ENCODE measurements around the gene MOK.

The MOK gene

DNA sequence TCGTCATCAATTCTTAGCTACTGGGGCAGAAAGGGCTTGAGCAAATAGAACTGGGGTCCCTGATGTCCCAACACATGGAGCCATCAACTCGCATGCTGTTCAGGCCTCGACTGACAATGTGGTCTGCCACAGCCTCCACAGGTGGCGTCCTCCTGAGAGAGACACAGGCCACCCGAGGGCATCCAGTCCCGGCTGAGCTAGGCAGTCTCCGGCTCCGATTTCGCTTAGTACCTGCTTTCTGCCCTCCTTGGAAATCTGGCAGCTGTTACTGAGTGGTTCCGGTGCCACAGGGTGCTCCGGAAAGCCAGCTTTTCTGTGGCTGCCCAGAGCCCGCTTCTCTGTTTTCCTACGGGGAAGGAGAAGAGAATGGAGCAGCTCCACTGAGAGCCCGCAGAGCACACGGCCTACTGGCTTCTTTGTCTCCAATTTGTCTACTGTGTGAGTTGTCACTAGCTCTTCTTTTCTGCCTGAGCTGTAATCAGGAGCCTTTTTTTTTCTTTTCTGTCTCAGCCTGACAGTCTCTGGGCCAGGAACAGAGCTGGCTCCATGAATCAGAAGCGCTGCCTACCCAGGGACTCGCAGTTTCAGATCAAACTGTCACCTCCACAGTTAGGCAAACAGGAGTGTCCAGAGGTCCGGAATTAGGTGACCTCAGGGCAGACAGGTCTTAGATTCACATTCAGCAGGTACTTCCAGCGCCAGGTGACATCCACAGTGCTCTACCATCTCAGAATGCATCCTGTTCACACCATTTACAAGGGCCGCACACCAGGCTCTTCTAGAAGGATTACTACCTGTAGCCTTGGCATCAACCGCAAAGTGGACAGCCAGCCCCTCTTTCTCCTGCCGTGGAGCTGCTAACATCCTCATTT lies 73.3 kb downstream of the MOK start:
- Histone ChIP-seq H3K4me1 (ENCODE audit: control insufficient read depth in 1 of 2, insufficient read depth in 2 of 2, low read length in 2 of 2) (no peaks in the 10 kb centered on the region), H4K12ac (ENCODE audit: low read depth, low read length) (no peak overlapping the region), H2BK12ac (ENCODE audit: low read length) (no peak overlapping the region), H2AFZ (ENCODE audit: insufficient read depth, low read length, poor library complexity) (no peak overlapping the region), H3K79me2 (ENCODE audit: control insufficient read depth, insufficient read depth, low read length, poor library complexity) (no peaks in the 10 kb centered on the region), H3K23ac (ENCODE audit: low read length) (no peak overlapping the region), H2AK5ac (ENCODE audit: low read length) (no peak overlapping the region), H3K27me3 (ENCODE audit: insufficient read depth, low read length) (no peaks in the 10 kb centered on the region), H3K4me2 (ENCODE audit: low read length) (no peak overlapping the region), H3K14ac (ENCODE audit: low read length) (no peak overlapping the region), H3K27ac (ENCODE audit: low read depth, low read length) (no peak overlapping the region), H3K9ac (ENCODE audit: low read length) (no peak overlapping the region), H3K36me3 (ENCODE audit: control insufficient read depth in 1 of 2, insufficient read depth in 2 of 2, low read length in 2 of 2) (no peaks in the 10 kb centered on the region), H3K18ac (ENCODE audit: low read length) (no peak overlapping the region), H3K4ac (ENCODE audit: low read depth, low read length) (no peak overlapping the region), H3K9me3 (ENCODE audit: insufficient read depth, low read depth, low read length) (peaks cover 1% of the 10 kb centered on the region), H2BK120ac (ENCODE audit: insufficient read depth, low read length, poor library complexity) (no peak overlapping the region), H3K4me3 (ENCODE audit: low read depth, low read length) (no peak overlapping the region), H4K8ac (ENCODE audit: low read depth, low read length) (no peak overlapping the region), H3K79me1 (ENCODE audit: low read length) (no peaks in the 10 kb centered on the region), H2BK5ac (ENCODE audit: low read depth, low read length, poor library complexity) (no peak overlapping the region), H4K91ac (ENCODE audit: low read depth, low read length) (no peak overlapping the region)
- whole genome bisulfite sequencing (ENCODE audit: extremely low coverage, insufficient coverage, insufficient read length): no CpG with 5 or more reads among the region's 22 CpGs
- DNase-seq: no peak

GRCh38 chr14:102230481-102231210 lies 74.3 kb downstream of the MOK start:
- H3K9ac ChIP-seq (ENCODE audit: low read length): no peak overlapping the region
- no peaks in the 10 kb centered on the region for H3K4me1 ChIP-seq (ENCODE audit: control insufficient read depth in 1 of 2, insufficient read depth in 2 of 2, low read length in 2 of 2)
- no peak overlapping the region for H3K4ac ChIP-seq (ENCODE audit: low read depth, low read length)
- DNase-seq: no peak
- H3K4me3 ChIP-seq (ENCODE audit: low read depth, low read length): no peak overlapping the region
- no peak overlapping the region for H3K18ac ChIP-seq (ENCODE audit: low read length)
- no peaks in the 10 kb centered on the region for H3K79me1 ChIP-seq (ENCODE audit: low read length)
- no peaks in the 10 kb centered on the region for H3K36me3 ChIP-seq (ENCODE audit: control insufficient read depth in 1 of 2, insufficient read depth in 2 of 2, low read length in 2 of 2)
- no peak overlapping the region for H2BK5ac ChIP-seq (ENCODE audit: low read depth, low read length, poor library complexity)
- H4K12ac ChIP-seq (ENCODE audit: low read depth, low read length): no peak overlapping the region
- H3K27ac ChIP-seq (ENCODE audit: low read depth, low read length): no peak overlapping the region
- H2AK5ac ChIP-seq (ENCODE audit: low read length): no peak overlapping the region
- no peak overlapping the region for H2BK12ac ChIP-seq (ENCODE audit: low read length)
- no peak overlapping the region for H2AFZ ChIP-seq (ENCODE audit: insufficient read depth, low read length, poor library complexity)
- H2BK120ac ChIP-seq (ENCODE audit: insufficient read depth, low read length, poor library complexity): no peak overlapping the region
- no peak overlapping the region for H3K14ac ChIP-seq (ENCODE audit: low read length)
- no CpG with 5 or more reads among the region's 22 CpGs for WGBS (ENCODE audit: extremely low coverage, insufficient coverage, insufficient read length)
- no peaks in the 10 kb centered on the region for H3K79me2 ChIP-seq (ENCODE audit: control insufficient read depth, insufficient read depth, low read length, poor library complexity)
- H3K4me2 ChIP-seq (ENCODE audit: low read length): no peak overlapping the region
- H4K8ac ChIP-seq (ENCODE audit: low read depth, low read length): no peak overlapping the region
- no peaks in the 10 kb centered on the region for H3K27me3 ChIP-seq (ENCODE audit: insufficient read depth, low read length)
- H4K91ac ChIP-seq (ENCODE audit: low read depth, low read length): no peak overlapping the region
- no peak overlapping the region for H3K23ac ChIP-seq (ENCODE audit: low read length)
- H3K9me3 ChIP-seq (ENCODE audit: insufficient read depth, low read depth, low read length): peaks cover 1% of the 10 kb centered on the region

GRCh38 chr14:102229739-102230092 lies 75.2 kb downstream of the MOK start:
- no peak overlapping the region for H3K23ac ChIP-seq (ENCODE audit: low read length)
- H4K8ac ChIP-seq (ENCODE audit: low read depth, low read length): no peak overlapping the region
- H3K36me3 ChIP-seq (ENCODE audit: control insufficient read depth in 1 of 2, insufficient read depth in 2 of 2, low read length in 2 of 2): no peaks in the 10 kb centered on the region
- no peak overlapping the region for H2BK12ac ChIP-seq (ENCODE audit: low read length)
- no peak overlapping the region for H3K4me3 ChIP-seq (ENCODE audit: low read depth, low read length)
- no peak overlapping the region for H3K4ac ChIP-seq (ENCODE audit: low read depth, low read length)
- H3K27ac ChIP-seq (ENCODE audit: low read depth, low read length): no peak overlapping the region
- H2AK5ac ChIP-seq (ENCODE audit: low read length): no peak overlapping the region
- no peak for DNase-seq
- H4K12ac ChIP-seq (ENCODE audit: low read depth, low read length): no peak overlapping the region
- no peaks in the 10 kb centered on the region for H3K4me1 ChIP-seq (ENCODE audit: control insufficient read depth in 1 of 2, insufficient read depth in 2 of 2, low read length in 2 of 2)
- no peak overlapping the region for H3K18ac ChIP-seq (ENCODE audit: low read length)
- H3K9ac ChIP-seq (ENCODE audit: low read length): no peak overlapping the region
- H3K79me2 ChIP-seq (ENCODE audit: control insufficient read depth, insufficient read depth, low read length, poor library complexity): no peaks in the 10 kb centered on the region
- H4K91ac ChIP-seq (ENCODE audit: low read depth, low read length): no peak overlapping the region
- H3K9me3 ChIP-seq (ENCODE audit: insufficient read depth, low read depth, low read length): peaks cover 1% of the 10 kb centered on the region
- no peak overlapping the region for H2AFZ ChIP-seq (ENCODE audit: insufficient read depth, low read length, poor library complexity)
- no peak overlapping the region for H3K4me2 ChIP-seq (ENCODE audit: low read length)
- H3K79me1 ChIP-seq (ENCODE audit: low read length): no peaks in the 10 kb centered on the region
- H2BK5ac ChIP-seq (ENCODE audit: low read depth, low read length, poor library complexity): no peak overlapping the region
- H3K14ac ChIP-seq (ENCODE audit: low read length): no peak overlapping the region
- H2BK120ac ChIP-seq (ENCODE audit: insufficient read depth, low read length, poor library complexity): no peak overlapping the region
- WGBS (ENCODE audit: extremely low coverage, insufficient coverage, insufficient read length): no CpG with 5 or more reads among the region's 9 CpGs
- no peaks in the 10 kb centered on the region for H3K27me3 ChIP-seq (ENCODE audit: insufficient read depth, low read length)

- no peaks in the 10 kb centered on the region for H3K79me2 ChIP-seq (ENCODE audit: control insufficient read depth, insufficient read depth, low read length, poor library complexity)
- no peaks in the 10 kb centered on the region for H3K36me3 ChIP-seq (ENCODE audit: control insufficient read depth in 1 of 2, insufficient read depth in 2 of 2, low read length in 2 of 2)
- H2BK12ac ChIP-seq (ENCODE audit: low read length): no peak overlapping the region
- H3K4me1 ChIP-seq (ENCODE audit: control insufficient read depth in 1 of 2, insufficient read depth in 2 of 2, low read length in 2 of 2): no peaks in the 10 kb centered on the region
- no peak overlapping the region for H3K9ac ChIP-seq (ENCODE audit: low read length)
- H4K8ac ChIP-seq (ENCODE audit: low read depth, low read length): no peak overlapping the region
- H2BK5ac ChIP-seq (ENCODE audit: low read depth, low read length, poor library complexity): no peak overlapping the region
- no CpG with 5 or more reads among the region's 43 CpGs for WGBS (ENCODE audit: extremely low coverage, insufficient coverage, insufficient read length)
- no peak overlapping the region for H3K23ac ChIP-seq (ENCODE audit: low read length)
- no peak overlapping the region for H2BK120ac ChIP-seq (ENCODE audit: insufficient read depth, low read length, poor library complexity)
- no peak overlapping the region for H2AFZ ChIP-seq (ENCODE audit: insufficient read depth, low read length, poor library complexity)
- no peak for DNase-seq
- no peak overlapping the region for H3K4me2 ChIP-seq (ENCODE audit: low read length)
- H3K27ac ChIP-seq (ENCODE audit: low read depth, low read length): no peak overlapping the region
- no peak overlapping the region for H2AK5ac ChIP-seq (ENCODE audit: low read length)
- H4K12ac ChIP-seq (ENCODE audit: low read depth, low read length): no peak overlapping the region
- peaks cover 1% of the 10 kb centered on the region for H3K9me3 ChIP-seq (ENCODE audit: insufficient read depth, low read depth, low read length)
- H3K4ac ChIP-seq (ENCODE audit: low read depth, low read length): no peak overlapping the region
- no peak overlapping the region for H3K14ac ChIP-seq (ENCODE audit: low read length)
- H4K91ac ChIP-seq (ENCODE audit: low read depth, low read length): no peak overlapping the region
- H3K27me3 ChIP-seq (ENCODE audit: insufficient read depth, low read length): no peaks in the 10 kb centered on the region
- no peak overlapping the region for H3K4me3 ChIP-seq (ENCODE audit: low read depth, low read length)
- H3K79me1 ChIP-seq (ENCODE audit: low read length): no peaks in the 10 kb centered on the region
- no peak overlapping the region for H3K18ac ChIP-seq (ENCODE audit: low read length)
These were observed 75.8 kb downstream of the MOK start for GRCh38 chr14:102229071-102229738.

Data from trophoblast cell (in vitro differentiated cells and primary cell).